Stimulated activated CD8-positive, alpha-beta memory T cell treated with anti-CD3 and anti-CD28 coated beads, Interleukin-12 subunit alpha, Interleukin-12 subunit beta, amount 100 ng/mL, for 4 hours (primary cell): ENCODE data around the gene PACSIN2.
A peak's percentile ranks its signal among the peaks of the same experiment; 100 is the strongest.
"Not testable (repeated sequence)": the region's sequence is repeated elsewhere in the genome, so short reads cannot be mapped to it uniquely, and the experiment has no call there.

Experiments
- DNase-seq: peaks from one replicate; pipeline ENCODE4 v3.0.0-alpha.2; 2020; ENCODE audit warnings: low read depth

Gene PACSIN2

GRCh38 chr22:43014869-43015676 lies at the start of gene PACSIN2:
Gene PACSIN2 (minus strand): TSS chr22:43015149. CDS start chr22:42912080, 103,069 bp downstream.
- DNase-seq: peak; percentile 97

DNA sequence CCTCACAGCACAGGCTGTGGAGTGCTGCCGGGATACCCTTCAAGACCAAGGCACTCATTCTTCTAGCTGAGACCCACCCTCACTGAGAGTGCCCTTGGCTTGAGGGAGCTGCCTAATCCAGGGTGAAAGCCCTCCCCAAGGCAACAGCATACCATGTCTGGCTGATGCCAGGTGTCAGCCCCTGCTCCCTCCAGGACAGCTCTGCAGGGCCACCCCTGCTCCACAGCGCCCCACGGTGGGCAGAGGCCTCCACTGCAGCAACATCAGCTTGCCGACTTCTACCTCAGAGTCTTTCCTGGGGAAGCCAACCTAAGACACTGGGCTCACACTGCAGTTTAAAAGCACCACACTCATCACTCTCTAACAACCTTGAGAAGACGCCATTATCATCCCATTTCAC lies 45.2 kb upstream of the PACSIN2 start:
- no peak for DNase-seq

DNA sequence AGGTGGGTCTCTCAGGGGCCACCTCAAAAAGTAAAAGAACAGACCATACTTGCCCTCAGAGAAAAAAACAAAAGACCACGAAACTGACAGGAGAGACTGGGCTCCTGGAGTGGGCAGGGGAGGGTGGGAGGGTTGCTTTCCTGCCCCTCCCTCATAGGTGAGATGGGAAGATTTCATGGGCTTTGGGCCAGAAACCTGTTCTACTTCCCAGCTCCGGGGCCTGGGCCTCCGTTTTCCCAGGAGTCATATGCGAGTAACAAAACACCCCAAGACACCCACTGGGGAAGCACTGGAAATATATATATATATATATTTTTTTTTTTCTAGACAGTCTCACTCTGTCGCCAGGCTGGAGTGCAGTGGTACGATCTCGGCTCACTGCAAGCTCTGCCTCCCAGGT lies 42.7 kb upstream of the PACSIN2 start:
- no peak for DNase-seq

- DNase-seq: no peak
These were observed 38.2 kb upstream of the PACSIN2 start for GRCh38 chr22:43053176-43053575.

DNA sequence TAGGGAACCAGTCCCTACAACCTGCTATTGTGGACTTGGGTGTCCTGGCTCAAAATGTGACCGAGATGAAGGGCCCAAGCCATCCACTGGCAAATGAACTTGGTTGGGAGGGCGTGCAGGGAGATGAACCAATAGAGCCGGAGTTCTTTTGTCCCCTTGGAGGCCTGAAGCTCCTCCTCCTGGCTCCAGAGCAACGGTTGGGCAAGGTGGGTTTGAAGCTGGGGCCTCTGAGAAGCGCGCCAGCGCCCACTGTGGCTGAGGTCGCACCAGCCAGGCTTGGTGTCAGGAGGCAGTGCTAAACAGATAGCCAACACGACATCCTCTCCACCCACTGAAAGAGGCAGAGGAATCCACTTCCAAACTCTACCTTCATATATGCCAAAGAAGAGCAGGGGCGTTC lies 36.0 kb upstream of the PACSIN2 start:
- no peak for DNase-seq

DNA sequence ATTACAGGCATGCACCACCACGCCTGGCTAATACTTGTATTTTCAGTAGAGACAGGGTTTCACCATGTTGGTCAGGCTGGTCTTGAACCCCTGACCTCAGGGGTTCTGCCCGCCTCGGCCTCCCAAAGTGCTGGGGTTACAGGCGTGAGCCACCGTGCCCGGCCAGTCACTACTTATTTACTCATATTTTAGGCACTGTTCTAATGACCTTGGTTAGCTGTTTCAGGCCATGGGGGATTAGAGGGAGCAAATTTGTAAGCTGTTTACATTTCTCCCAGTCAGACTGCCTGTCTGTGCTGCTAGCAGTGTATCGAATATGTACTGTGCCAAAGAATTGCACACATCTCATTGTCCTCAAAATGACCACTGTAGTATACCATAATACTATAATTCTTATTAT lies 32.7 kb upstream of the PACSIN2 start:
- no peak for DNase-seq

DNA sequence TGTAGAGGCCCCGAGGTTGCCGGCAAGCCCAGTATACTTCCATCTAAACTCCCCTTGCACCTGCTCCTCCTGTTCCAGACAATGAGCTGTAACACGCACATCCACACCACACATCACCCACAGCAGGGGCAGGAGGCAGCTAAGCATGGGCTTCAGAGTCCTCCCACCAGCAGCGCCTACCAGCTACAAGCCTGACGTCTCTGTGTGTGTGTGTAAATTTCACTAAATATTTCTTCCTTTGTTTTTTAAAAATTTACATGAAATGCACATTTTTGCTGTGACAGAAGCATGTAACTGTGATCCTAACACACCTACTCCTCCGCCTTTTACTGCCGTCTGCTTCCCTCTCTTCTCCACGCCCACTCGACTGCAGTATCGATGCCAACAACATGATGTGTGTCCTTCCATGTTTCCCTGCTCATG lies 29.4 kb upstream of the PACSIN2 start:
- no peak for DNase-seq

- no peak for DNase-seq
These were observed 27.3 kb upstream of the PACSIN2 start for GRCh38 chr22:43042101-43042780.

DNA sequence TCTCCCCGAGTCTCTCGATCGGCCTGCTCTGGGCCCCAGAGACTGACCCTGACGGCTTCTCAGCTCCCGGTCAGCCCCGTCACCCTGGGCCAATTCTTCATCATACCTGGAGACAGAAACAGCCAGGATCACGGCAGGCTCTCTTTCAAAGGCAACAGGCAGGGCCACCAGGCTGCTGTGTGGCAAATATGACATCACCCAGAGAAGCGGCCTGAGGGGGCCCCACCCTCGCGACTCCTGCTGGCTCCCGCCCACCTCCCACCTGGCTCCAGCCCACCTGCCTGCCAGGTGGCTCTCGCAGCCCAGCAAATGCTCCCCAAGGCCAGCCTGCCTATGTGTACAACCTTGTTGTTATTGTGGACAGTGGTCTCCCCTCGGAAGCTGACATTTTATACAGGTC lies 24.9 kb upstream of the PACSIN2 start:
- no peak for DNase-seq

- DNase-seq: no peak
These were observed 23.4 kb upstream of the PACSIN2 start for GRCh38 chr22:43038325-43038724.

GRCh38 chr22:43036282-43036829 lies 21.4 kb upstream of the PACSIN2 start:
- no peak for DNase-seq

- DNase-seq: no peak
These were observed 20.3 kb upstream of the PACSIN2 start for GRCh38 chr22:43035250-43035649.

GRCh38 chr22:43031617-43032016 lies 16.7 kb upstream of the PACSIN2 start:
- no peak for DNase-seq

DNA sequence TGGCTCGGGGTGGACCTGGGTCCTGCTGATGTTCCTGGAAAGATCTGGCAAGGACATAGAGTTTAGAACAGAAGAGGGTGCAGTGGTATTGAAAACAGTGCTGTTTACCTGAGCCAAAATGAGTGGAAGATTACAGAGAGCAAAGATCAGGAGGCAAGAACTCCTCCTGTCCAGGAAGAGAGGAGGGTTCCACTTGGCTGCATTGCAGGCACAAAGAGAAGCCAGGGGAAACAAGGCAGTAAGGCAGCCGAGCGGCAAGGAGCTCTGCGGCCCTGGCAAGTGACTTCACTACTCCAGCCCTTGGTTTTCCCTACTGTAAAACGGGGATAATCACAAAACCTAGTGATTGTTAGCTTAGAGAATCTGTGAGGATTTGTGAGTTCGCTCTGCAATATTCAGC lies 3.7 kb upstream of the PACSIN2 start:
- no peak for DNase-seq

GRCh38 chr22:43017525-43018460 lies 2.8 kb upstream of the PACSIN2 start:
- no peak for DNase-seq

GRCh38 chr22:43016150-43016549 lies 1.2 kb upstream of the PACSIN2 start:
- DNase-seq: not testable (repeated sequence)

- DNase-seq: no peak
These were observed 711 bp upstream of the PACSIN2 start for GRCh38 chr22:43015677-43016042.

DNA sequence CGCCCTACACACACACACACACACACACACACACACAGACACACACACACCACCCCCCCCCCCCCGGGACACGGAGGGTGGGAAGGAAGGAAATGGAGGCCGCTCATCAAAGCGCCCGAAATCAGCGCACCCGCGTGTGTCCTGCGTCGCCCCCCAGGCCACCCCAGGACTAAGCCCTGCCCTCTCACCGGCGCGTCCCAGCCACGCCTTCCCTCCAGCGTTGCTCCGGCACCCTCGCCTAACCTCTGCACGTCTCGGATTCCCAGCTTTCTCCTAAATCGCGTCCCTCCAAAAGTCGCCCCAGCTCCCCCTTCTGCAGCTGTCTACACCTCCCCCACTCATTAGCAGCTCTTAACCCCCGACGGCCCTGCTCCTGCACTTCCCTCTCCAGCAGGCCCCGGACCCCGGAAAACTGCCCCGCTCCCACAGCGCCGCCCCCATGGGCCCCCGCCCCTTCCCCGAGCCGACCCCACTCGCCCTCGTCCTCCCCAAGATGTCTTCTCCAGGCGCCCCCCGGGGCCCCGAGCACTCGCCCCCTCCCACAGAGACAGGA lies 557 bp downstream of the PACSIN2 start:
- DNase-seq: peak; percentile 14

GRCh38 chr22:43013355-43014315 lies 1.3 kb downstream of the PACSIN2 start:
- no peak for DNase-seq

DNA sequence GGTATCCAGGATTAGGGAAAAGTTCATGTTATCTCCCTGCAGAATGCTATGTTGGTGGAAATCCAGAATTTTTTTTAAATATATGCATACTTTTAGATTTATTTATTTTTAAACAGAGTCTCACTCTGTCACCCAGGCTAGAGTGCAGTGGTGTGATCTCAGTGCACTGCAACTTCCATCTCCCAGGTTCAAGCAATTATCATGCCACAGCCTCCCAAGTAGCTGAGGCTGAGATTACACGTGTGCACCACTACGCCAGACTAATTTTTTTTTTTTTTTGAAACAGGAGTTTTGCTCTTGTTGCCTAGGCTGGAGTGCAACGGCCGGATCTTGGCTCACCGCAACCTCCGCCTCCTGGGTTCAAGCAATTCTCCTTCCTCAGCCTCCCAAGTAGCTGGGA lies 2.6 kb downstream of the PACSIN2 start:
- no peak for DNase-seq

DNA sequence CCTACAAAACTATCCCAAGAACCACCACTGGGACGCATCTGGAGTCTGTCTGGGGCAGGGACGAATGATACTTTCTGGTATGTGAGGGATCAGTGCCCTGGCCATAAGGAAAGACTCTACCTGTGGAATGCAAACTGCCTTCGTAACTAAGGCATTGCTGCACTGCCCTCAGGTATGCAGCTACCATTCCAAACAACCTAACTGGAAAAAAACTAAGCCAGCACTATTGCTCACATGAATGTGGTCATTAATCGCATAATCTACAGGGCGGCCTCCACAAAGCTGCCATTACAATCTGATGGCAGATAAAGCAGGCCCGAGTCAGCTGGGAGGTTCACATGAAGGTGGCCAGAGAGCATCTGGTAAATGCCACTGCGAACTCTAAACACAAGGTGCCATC lies 3.9 kb downstream of the PACSIN2 start:
- no peak for DNase-seq
